HepG2 (cell line): Measurements from ENCODE around the gene ANKRD39. TPM values are rescaled to one million over a fixed set of nuclear protein-coding genes. Genes with fewer than 3 reads are reported as not detected.

Source experiments
- ARHGAP35 ChIP-seq: sonication (generic); formaldehyde crosslinking; IDR thresholded peaks from 2 replicates; pipeline ENCODE4 v1.9.0; 2022; ENCODE audit warnings: mild to moderate bottlenecking, inconsistent platforms, moderate library complexity, missing genetic modification reagents, borderline replicate concordance
- CENPT ChIP-seq: sonication (generic); formaldehyde crosslinking; IDR thresholded peaks from 2 replicates; pipeline ENCODE4 v1.8.0; 2022; ENCODE audit warnings: low read depth, mild to moderate bottlenecking, moderate library complexity, missing genetic modification reagents
- KDM5A ChIP-seq: fragments of 200-600 bp; sonication (generic); IDR thresholded peaks from 2 replicates; pipeline ENCODE4 v1.7.0; 2018; ENCODE audit warnings: antibody characterized with exemption, mild to moderate bottlenecking, low read length, borderline replicate concordance
- NR2F2 ChIP-seq: IDR thresholded peaks from 2 replicates; pipeline ENCODE4 v1.6.1; 2012; ENCODE audit warnings: low read depth, inconsistent platforms, borderline replicate concordance
- NRL ChIP-seq: sonication (generic); formaldehyde crosslinking; IDR thresholded peaks from 2 replicates; pipeline ENCODE4 v1.5.0; 2020; ENCODE audit warnings: missing genetic modification reagents, mild to moderate bottlenecking, moderate library complexity, borderline replicate concordance
- SIX1 ChIP-seq: sonication (generic); formaldehyde crosslinking; IDR thresholded peaks from 2 replicates; pipeline ENCODE4 v1.4.0; 2020; ENCODE audit warnings: missing genetic modification reagents, borderline replicate concordance
- SP5 ChIP-seq: IDR thresholded peaks from 2 replicates; pipeline ENCODE4 v1.6.1; 2016; ENCODE audit warnings: low read depth, borderline replicate concordance
- TOPORS ChIP-seq: sonication (generic); formaldehyde crosslinking; IDR thresholded peaks from 2 replicates; pipeline ENCODE4 v1.8.0; 2023; ENCODE audit warnings: mild to moderate bottlenecking, missing genetic modification reagents
- TP53 ChIP-seq: sonication (generic); formaldehyde crosslinking; conservative IDR thresholded peaks from 2 replicates; pipeline ENCODE4 v1.4.0; 2020; ENCODE audit warnings: missing genetic modification reagents
- ZFX ChIP-seq: sonication (generic); formaldehyde crosslinking; IDR thresholded peaks from 2 replicates; pipeline ENCODE4 v1.4.0; 2020; ENCODE audit warnings: mild to moderate bottlenecking, low read depth, missing genetic modification reagents, moderate library complexity
- ZNF20 ChIP-seq: sonication (generic); formaldehyde crosslinking; IDR thresholded peaks from 2 replicates; pipeline ENCODE4 v1.4.0; 2020; ENCODE audit warnings: mild to moderate bottlenecking, moderate library complexity, missing genetic modification reagents
- ZNF572 ChIP-seq: sonication (generic); formaldehyde crosslinking; IDR thresholded peaks from 2 replicates; pipeline ENCODE4 v1.5.1; 2020; ENCODE audit warnings: mild to moderate bottlenecking, missing genetic modification reagents
- ZNF577 ChIP-seq: sonication (generic); formaldehyde crosslinking; IDR thresholded peaks from 2 replicates; pipeline ENCODE4 v1.4.0; 2020; ENCODE audit warnings: mild to moderate bottlenecking, low read depth, missing genetic modification reagents, borderline replicate concordance
- ZSCAN31 ChIP-seq: sonication (generic); formaldehyde crosslinking; IDR thresholded peaks from 2 replicates; pipeline ENCODE4 v1.5.0; 2020; ENCODE audit warnings: low read depth, mild to moderate bottlenecking, missing genetic modification reagents
- polyA plus RNA-seq, 8 experiments: library from polyadenylated mRNA; depleted of rRNA in 3 of 8; stranded (reverse) in 7 of 8; unstranded in 1 of 8; fragments of >200 nt; fragmentation: Illumina TruSeq in 4 of 8; extraction: Trizol in 4 of 8; gene quantifications; 2 replicates each; pipeline versions ENCODE4 v1.2.1 to v1.2.3, GENCODE V29; 2011 to 2016; ENCODE audit warnings: low read depth in 4 of 8, missing spikeins in 1 of 8, mixed read lengths in 1 of 8; ENCODE audit not compliant: insufficient read depth in 1 of 8
- total RNA-seq, 5 experiments: library from RNA; depleted of rRNA; stranded (reverse); fragments of >200 nt; fragmentation: Illumina TruSeq; extraction: Trizol; gene quantifications; 2 replicates each; pipeline ENCODE4 v1.2.3, GENCODE V29; 2016; ENCODE audit warnings: low read depth in 1 of 5
- TF ChIP-seq, protein P1 (sequence below): sonication (generic); formaldehyde crosslinking; IDR thresholded peaks from 2 replicates; pipeline ENCODE4 v1.5.0; 2020; ENCODE audit warnings: missing genetic modification reagents
- TF ChIP-seq, protein P2 (sequence below): sonication (generic); formaldehyde crosslinking; IDR thresholded peaks from 2 replicates; pipeline ENCODE4 v1.5.0; 2020; ENCODE audit warnings: missing genetic modification reagents
- TF ChIP-seq, protein P3 (sequence below): sonication (generic); formaldehyde crosslinking; IDR thresholded peaks from 2 replicates; pipeline ENCODE4 v1.9.0; 2021; ENCODE audit warnings: missing genetic modification reagents, borderline replicate concordance
- TF ChIP-seq, protein P4 (sequence below): IDR thresholded peaks from 2 replicates; pipeline ENCODE4 v1.6.1; 2012; ENCODE audit warnings: inconsistent platforms
- TF ChIP-seq, protein P5 (sequence below): IDR thresholded peaks from 2 replicates; pipeline ENCODE4 v1.4.0; 2020; ENCODE audit warnings: mild to moderate bottlenecking, missing genetic modification reagents

The ANKRD39 gene
- total and polyA plus RNA-seq, 2 of the 13 experiments (the other 11 are each of a cell fraction or from before 2014, with no cell fraction given): 23.2 to 24.8 TPM

DNA sequence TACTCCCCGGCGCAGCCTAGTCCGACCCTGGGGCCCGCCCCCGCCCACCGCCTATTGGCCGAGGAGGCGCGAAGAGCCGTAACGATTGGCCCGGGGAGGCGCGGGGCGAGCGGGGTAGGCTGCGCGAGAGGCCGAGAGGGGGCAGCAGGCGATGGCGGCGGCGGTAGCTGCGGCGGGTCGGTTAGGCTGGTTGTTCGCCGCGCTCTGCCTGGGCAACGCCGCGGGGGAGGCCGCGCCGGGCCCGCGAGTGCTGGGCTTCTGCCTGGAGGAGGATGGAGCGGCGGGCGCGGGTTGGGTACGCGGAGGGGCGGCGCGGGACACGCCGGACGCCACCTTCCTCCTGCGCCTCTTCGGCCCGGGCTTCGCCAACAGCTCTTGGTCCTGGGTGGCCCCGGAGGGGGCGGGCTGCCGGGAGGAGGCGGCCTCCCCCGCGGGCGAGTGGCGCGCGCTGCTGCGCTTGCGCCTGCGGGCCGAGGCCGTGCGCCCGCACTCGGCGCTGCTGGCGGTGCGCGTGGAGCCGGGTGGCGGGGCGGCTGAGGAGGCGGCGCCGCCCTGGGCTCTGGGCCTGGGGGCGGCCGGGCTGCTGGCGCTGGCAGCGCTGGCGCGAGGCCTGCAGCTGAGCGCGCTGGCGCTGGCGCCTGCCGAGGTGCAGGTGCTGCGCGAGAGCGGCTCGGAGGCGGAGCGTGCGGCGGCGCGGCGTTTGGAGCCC, 41.5 kb downstream of the ANKRD39 start, which contains the start of gene CNNM3 (continued):
- TF ChIP-seq, protein P1, sequence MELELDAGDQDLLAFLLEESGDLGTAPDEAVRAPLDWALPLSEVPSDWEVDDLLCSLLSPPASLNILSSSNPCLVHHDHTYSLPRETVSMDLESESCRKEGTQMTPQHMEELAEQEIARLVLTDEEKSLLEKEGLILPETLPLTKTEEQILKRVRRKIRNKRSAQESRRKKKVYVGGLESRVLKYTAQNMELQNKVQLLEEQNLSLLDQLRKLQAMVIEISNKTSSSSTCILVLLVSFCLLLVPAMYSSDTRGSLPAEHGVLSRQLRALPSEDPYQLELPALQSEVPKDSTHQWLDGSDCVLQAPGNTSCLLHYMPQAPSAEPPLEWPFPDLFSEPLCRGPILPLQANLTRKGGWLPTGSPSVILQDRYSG (CRISPR knock-in tag): 0 out of 2 replicates have a peak, but pooled peaks have one; percentile 68
- TF ChIP-seq TP53 (CRISPR knock-in tag): no peak
- TF ChIP-seq ZSCAN31 (CRISPR knock-in tag): peak; percentile 80
- no peak for TF ChIP-seq ZNF577 (CRISPR knock-in tag)
- no peak for TF ChIP-seq ZNF572 (CRISPR knock-in tag)
- TF ChIP-seq NR2F2: no peak
- peak; percentile 96 for TF ChIP-seq ZFX (CRISPR knock-in tag)
- TF ChIP-seq KDM5A: peak; percentile 36; the same call in 1 of the 2 replicates
- TF ChIP-seq TOPORS: peak; percentile 75; the same call in 1 of the 2 replicates
- TF ChIP-seq, protein P2, sequence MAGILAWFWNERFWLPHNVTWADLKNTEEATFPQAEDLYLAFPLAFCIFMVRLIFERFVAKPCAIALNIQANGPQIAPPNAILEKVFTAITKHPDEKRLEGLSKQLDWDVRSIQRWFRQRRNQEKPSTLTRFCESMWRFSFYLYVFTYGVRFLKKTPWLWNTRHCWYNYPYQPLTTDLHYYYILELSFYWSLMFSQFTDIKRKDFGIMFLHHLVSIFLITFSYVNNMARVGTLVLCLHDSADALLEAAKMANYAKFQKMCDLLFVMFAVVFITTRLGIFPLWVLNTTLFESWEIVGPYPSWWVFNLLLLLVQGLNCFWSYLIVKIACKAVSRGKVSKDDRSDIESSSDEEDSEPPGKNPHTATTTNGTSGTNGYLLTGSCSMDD: no peak
- TF ChIP-seq NRL (CRISPR knock-in tag): no peak; the same call in 1 of the 2 replicates
- no peak for TF ChIP-seq SIX1 (CRISPR knock-in tag)
- no peak for TF ChIP-seq SP5 (CRISPR knock-in tag)
- TF ChIP-seq, protein P3, sequence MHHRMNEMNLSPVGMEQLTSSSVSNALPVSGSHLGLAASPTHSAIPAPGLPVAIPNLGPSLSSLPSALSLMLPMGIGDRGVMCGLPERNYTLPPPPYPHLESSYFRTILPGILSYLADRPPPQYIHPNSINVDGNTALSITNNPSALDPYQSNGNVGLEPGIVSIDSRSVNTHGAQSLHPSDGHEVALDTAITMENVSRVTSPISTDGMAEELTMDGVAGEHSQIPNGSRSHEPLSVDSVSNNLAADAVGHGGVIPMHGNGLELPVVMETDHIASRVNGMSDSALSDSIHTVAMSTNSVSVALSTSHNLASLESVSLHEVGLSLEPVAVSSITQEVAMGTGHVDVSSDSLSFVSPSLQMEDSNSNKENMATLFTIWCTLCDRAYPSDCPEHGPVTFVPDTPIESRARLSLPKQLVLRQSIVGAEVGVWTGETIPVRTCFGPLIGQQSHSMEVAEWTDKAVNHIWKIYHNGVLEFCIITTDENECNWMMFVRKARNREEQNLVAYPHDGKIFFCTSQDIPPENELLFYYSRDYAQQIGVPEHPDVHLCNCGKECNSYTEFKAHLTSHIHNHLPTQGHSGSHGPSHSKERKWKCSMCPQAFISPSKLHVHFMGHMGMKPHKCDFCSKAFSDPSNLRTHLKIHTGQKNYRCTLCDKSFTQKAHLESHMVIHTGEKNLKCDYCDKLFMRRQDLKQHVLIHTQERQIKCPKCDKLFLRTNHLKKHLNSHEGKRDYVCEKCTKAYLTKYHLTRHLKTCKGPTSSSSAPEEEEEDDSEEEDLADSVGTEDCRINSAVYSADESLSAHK (CRISPR knock-in tag): no peak
- TF ChIP-seq ARHGAP35 (CRISPR knock-in tag): 0 out of 2 replicates have a peak, but pooled peaks have one; percentile 67
- peak; percentile 16; the same call in 1 of the 2 replicates for TF ChIP-seq CENPT (CRISPR knock-in tag)
- TF ChIP-seq, protein P4, sequence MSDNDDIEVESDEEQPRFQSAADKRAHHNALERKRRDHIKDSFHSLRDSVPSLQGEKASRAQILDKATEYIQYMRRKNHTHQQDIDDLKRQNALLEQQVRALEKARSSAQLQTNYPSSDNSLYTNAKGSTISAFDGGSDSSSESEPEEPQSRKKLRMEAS: peak; percentile 43
- no peak for TF ChIP-seq ZNF20 (CRISPR knock-in tag)
- TF ChIP-seq, protein P5, sequence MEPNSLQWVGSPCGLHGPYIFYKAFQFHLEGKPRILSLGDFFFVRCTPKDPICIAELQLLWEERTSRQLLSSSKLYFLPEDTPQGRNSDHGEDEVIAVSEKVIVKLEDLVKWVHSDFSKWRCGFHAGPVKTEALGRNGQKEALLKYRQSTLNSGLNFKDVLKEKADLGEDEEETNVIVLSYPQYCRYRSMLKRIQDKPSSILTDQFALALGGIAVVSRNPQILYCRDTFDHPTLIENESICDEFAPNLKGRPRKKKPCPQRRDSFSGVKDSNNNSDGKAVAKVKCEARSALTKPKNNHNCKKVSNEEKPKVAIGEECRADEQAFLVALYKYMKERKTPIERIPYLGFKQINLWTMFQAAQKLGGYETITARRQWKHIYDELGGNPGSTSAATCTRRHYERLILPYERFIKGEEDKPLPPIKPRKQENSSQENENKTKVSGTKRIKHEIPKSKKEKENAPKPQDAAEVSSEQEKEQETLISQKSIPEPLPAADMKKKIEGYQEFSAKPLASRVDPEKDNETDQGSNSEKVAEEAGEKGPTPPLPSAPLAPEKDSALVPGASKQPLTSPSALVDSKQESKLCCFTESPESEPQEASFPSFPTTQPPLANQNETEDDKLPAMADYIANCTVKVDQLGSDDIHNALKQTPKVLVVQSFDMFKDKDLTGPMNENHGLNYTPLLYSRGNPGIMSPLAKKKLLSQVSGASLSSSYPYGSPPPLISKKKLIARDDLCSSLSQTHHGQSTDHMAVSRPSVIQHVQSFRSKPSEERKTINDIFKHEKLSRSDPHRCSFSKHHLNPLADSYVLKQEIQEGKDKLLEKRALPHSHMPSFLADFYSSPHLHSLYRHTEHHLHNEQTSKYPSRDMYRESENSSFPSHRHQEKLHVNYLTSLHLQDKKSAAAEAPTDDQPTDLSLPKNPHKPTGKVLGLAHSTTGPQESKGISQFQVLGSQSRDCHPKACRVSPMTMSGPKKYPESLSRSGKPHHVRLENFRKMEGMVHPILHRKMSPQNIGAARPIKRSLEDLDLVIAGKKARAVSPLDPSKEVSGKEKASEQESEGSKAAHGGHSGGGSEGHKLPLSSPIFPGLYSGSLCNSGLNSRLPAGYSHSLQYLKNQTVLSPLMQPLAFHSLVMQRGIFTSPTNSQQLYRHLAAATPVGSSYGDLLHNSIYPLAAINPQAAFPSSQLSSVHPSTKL: peak; percentile 44; the same call in 1 of the 2 replicates
